HG03521 (cell line): ENCODE measurements around the gene CNPY4.
"Not testable (repeated sequence)": the region's sequence is repeated elsewhere in the genome, so short reads cannot be mapped to it uniquely, and the experiment has no call there.

Experiments used
- ATAC-seq: cut with Tn5 transposase; IDR thresholded peaks from one replicate; pipeline ENCODE4 v1.9.1; 2021; ENCODE audit warnings: mild to moderate bottlenecking, moderate library complexity; ENCODE audit not compliant: unreplicated experiment

The CNPY4 gene

DNA sequence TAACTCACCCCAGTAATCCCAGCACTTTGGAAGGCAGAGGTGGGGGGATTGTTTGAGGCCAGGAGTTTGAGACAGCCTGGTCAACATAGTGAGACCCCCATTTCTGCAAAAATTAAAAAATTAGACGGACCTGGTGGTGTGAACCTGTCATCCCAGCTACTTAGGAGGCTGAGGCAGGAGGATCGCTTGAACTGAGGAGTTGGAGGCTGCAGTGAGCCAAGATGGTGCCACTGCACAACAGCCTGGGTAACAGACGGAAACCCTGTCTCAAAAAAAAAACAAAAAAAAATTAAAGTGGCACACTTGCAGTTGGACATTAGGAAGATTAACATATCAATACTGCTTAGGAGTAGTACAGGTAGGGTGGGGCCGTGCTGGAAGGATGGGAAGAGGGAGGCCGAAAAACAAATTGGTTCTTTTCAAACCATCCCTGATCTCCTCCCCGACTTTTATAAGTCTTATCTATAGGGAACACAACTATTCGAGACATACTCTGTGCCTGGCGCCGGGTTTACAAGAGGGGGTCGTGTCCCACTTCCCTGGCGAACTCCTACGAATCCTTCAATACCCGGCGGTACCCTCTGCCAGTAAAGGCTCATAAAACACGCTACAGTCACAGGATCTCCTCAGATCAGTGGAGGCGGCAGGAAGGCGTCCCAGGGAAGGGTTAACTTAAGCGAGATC, 904 bp upstream of the CNPY4 start:
- ATAC-seq: no peak

DNA sequence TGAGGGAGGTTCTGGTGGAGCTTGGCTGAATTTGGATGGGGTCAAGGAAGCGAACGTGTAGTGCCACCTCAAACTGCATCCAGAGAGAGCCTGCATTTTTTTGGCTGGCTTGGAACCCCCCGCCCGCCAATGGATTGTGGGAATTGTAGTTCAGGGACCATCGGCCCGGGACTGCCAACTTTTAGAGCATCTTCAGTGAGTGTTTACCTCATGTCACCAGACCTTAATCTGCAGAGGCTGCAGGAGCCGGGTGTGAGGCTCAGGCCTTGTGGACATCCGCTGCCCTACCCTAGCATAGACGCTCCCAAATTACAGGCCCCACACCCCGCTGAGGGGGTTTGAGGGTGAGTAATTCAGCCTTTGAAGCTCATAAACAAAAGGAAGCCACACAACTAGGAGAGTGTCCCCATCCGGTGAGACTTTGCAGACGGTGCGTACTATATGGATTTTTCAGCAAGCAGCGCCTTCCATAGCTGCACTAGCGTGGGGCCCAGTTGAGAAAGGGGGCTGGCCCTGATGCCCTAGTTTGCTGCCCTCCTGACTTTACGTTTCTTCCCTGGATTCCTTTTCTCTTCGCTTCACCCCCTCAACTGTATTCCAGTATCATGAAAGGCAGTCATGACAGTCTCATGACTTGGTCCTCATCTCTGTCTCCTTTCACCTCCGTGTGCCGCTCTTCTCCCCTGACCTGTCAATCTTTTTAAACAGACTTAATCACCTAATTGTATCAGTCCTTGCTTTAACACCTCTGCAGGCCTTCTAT, 717 bp downstream of the CNPY4 start:
- peak; percentile 8 for ATAC-seq

DNA sequence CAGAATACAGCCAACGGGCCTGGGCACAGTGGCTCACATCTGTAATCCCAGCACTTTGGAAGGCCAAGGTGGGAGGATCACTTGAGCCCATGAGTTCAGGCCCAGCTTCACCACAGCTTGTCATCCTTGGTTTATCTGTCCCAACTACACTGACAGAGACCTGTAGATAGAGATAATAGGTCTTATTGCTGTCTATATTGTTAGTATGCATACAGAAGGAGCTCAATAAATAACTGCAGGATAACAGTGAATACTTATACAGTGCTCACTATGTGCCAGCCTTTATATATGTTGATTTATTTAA, 1.3 kb downstream of the CNPY4 start:
- ATAC-seq: no peak

- no peak for ATAC-seq
These were observed 2.6 kb downstream of the CNPY4 start for GRCh38 chr7:100122067-100122466.

GRCh38 chr7:100122568-100122967, 3.1 kb downstream of the CNPY4 start:
- ATAC-seq: no peak

DNA sequence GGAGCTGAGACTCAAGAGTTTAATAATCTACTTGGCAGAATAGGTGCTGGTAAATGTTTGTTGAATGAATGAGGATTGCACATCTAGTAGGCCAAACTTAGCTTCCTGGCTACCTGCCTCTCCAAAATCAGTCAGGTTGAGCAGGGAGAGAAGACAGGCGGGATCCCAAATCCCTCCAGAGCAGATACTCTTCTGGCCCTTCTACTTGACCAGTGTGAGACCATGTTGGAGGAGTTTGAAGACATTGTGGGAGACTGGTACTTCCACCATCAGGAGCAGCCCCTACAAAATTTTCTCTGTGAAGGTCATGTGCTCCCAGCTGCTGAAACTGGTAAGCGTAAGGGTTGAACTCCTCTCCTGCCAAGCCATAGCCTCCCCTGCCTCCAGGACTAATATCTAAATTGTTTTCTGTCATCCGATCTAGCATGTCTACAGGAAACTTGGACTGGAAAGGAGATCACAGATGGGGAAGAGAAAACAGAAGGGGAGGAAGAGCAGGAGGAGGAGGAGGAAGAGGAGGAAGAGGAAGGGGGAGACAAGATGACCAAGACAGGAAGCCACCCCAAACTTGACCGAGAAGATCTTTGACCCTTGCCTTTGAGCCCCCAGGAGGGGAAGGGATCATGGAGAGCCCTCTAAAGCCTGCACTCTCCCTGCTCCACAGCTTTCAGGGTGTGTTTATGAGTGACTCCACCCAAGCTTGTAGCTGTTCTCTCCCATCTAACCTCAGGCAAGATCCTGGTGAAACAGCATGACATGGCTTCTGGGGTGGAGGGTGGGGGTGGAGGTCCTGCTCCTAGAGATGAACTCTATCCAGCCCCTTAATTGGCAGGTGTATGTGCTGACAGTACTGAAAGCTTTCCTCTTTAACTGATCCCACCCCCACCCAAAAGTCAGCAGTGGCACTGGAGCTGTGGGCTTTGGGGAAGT, 5.1 kb downstream of the CNPY4 start:
- ATAC-seq: no peak

- peak; percentile 4 for ATAC-seq
These were observed 7.0 kb downstream of the CNPY4 start for GRCh38 chr7:100126239-100126930.

- peak; percentile 67 for ATAC-seq
These were observed 7.8 kb downstream of the CNPY4 start, which contains the start of gene MBLAC1 for GRCh38 chr7:100126931-100127865. Gene MBLAC1 (plus strand): TSS chr7:100126967. CDS start chr7:100127396, 429 bp downstream.

- no peak for ATAC-seq
These were observed 8.6 kb downstream of the CNPY4 start for GRCh38 chr7:100127866-100128636.

DNA sequence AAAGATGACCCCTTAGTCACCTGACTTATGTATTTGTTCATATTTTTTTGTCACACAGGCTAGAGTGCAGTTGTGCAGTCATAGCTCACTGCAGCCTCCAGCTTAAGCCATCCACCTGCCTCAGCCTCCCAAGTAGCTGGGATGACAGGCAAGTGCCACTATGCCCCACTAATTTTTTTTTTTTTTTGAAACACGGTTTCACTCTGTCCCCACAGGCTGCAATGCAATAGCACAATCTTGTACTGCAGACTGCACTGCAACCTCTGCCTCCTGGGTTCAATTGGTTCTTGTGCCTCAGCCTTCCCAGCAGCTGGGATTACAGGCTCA, 9.2 kb downstream of the CNPY4 start:
- no peak for ATAC-seq

GRCh38 chr7:100130220-100130607, 10.8 kb downstream of the CNPY4 start:
- not testable (repeated sequence) for ATAC-seq

GRCh38 chr7:100130608-100131453, 11.4 kb downstream of the CNPY4 start:
- ATAC-seq: no peak

DNA sequence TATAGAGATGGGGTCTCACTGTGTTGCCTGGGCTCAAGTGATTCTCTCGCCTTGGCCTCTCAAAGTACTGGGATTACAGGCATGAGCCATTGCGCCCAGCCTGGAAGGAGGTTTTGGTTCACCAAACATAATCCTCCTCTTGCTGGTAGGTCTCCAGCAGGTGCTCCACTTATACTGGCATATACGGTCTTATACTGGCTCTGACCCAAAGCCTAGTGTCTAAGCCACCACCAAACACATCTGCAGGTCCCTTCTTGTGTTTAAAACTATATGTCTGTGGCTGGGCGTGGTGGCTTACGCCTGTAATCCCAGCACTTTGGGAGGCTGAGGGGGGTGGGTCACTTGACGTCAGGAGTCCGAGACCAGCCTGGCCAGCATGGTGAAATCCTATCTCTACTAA, 12.7 kb downstream of the CNPY4 start:
- ATAC-seq: no peak

GRCh38 chr7:100132697-100133151, 13.3 kb downstream of the CNPY4 start:
- ATAC-seq: peak; percentile 67

DNA sequence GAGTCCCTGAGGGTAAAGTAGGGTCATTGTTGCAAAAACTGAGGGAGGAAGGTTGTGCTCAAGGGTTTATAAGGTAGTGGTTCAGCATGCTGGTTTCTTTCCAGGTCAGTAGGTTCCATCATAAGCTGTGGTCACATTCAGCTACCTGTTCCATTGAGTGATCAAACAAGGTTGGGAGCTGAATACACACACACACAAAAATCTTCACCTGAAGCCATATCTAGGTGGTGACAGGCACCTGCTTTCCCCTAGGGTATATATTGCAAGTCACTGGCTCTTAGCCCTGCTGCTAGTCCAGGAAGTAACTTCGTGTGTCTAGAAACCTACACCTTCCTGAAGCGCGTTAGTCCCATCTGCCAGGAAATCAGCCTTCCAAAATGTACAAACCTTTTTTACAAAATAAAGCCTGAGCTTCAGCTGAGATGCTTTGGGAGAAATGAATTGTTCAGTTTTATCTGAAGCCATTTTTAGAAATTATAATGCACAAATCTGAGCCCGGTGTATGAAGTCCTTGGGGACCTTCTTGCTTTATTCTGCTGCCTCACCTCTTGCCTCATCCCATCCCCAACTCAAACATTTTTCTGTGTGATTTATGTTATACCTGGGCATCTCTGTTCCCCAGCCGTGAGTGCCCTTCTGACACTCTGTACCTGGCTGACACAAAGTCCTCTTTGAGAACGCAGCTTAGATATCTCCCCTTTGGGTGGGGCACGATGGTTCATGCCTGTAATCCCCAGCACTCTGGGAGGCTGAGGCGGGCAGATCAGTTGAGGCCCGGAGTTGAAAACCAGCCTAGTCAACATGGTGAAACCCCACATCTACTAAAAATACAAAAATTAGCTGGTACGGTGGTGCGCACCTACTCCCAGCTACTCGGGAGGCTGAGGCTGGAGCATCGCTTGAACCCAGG, 18.7 kb downstream of the CNPY4 start:
- ATAC-seq: no peak

GRCh38 chr7:100141555-100141949, 22.1 kb downstream of the CNPY4 start:
- no peak for ATAC-seq

GRCh38 chr7:100142461-100142860, 23.0 kb downstream of the CNPY4 start:
- ATAC-seq: no peak
